HepG2 (cell line): ENCODE results near the gene ATG4D. TPM values are rescaled to one million over a fixed set of nuclear protein-coding genes. Genes with fewer than 3 reads are reported as not detected.
A peak's percentile ranks its signal among the peaks of the same experiment; 100 is the strongest.

ENCODE experiments used
- CAMTA2 ChIP-seq: sonication (generic); formaldehyde crosslinking; IDR thresholded peaks from 2 replicates; pipeline ENCODE4 v1.4.0; 2020; ENCODE audit warnings: mild to moderate bottlenecking, missing genetic modification reagents, borderline replicate concordance
- CC2D1A ChIP-seq: sonication (generic); formaldehyde crosslinking; IDR thresholded peaks from 2 replicates; pipeline ENCODE4 v1.8.1; 2023; ENCODE audit warnings: mild to moderate bottlenecking, missing genetic modification reagents
- CREBL2 ChIP-seq: sonication (generic); formaldehyde crosslinking; IDR thresholded peaks from 2 replicates; pipeline ENCODE4 v1.8.1; 2023; ENCODE audit warnings: missing genetic modification reagents, mild to moderate bottlenecking, borderline replicate concordance
- IKZF5 ChIP-seq: IDR thresholded peaks from 2 replicates; pipeline ENCODE4 v1.6.1; 2018; ENCODE audit warnings: missing genetic modification reagents, mild to moderate bottlenecking, missing compliant biosample characterization
- KAT2B ChIP-seq: fragments of 150-350 bp; IDR thresholded peaks from 2 replicates; pipeline ENCODE4 v1.6.1; 2014; ENCODE audit warnings: low read depth, low read length, borderline replicate concordance
- KLF6 ChIP-seq: IDR thresholded peaks from 2 replicates; pipeline ENCODE4 v1.8.0; 2016; ENCODE audit warnings: missing biosample characterization, missing genetic modification reagents
- NAIF1 ChIP-seq: sonication (generic); formaldehyde crosslinking; IDR thresholded peaks from 2 replicates; pipeline ENCODE4 v1.5.0; 2020; ENCODE audit warnings: mild to moderate bottlenecking, missing genetic modification reagents, borderline replicate concordance
- NR2F6 ChIP-seq, 2 experiments: IDR thresholded peaks; 2 replicates each; pipeline ENCODE4 v1.6.1; 2016; ENCODE audit warnings: antibody characterized with exemption in 1 of 2, mild to moderate bottlenecking in 1 of 2
- POLR2G ChIP-seq: fragments of 200-400 bp; formaldehyde crosslinking; IDR thresholded peaks from 2 replicates; pipeline ENCODE4 v1.6.1; 2018; ENCODE audit warnings: mild to moderate bottlenecking, low read depth, low read length, moderate library complexity
- STAT5B ChIP-seq: sonication (generic); formaldehyde crosslinking; IDR thresholded peaks from 2 replicates; pipeline ENCODE4 v1.4.0; 2020; ENCODE audit warnings: missing genetic modification reagents
- TIGD3 ChIP-seq: sonication (generic); formaldehyde crosslinking; IDR thresholded peaks from 2 replicates; pipeline ENCODE4 v1.5.1; 2020; ENCODE audit warnings: mild to moderate bottlenecking, missing genetic modification reagents, borderline replicate concordance
- UBTF ChIP-seq: sonication (generic); formaldehyde crosslinking; IDR thresholded peaks from 2 replicates; pipeline ENCODE4 v1.4.0; 2020; ENCODE audit warnings: mild to moderate bottlenecking, missing genetic modification reagents
- ZBTB42 ChIP-seq: sonication (generic); formaldehyde crosslinking; IDR thresholded peaks from 2 replicates; pipeline ENCODE4 v1.5.0; 2020; ENCODE audit warnings: mild to moderate bottlenecking, missing genetic modification reagents
- ZNF121 ChIP-seq: sonication (generic); formaldehyde crosslinking; IDR thresholded peaks from 2 replicates; pipeline ENCODE4 v1.5.0; 2020; ENCODE audit warnings: mild to moderate bottlenecking, missing genetic modification reagents
- ZNF317 ChIP-seq: sonication (generic); formaldehyde crosslinking; IDR thresholded peaks from 2 replicates; pipeline ENCODE4 v1.5.0; 2020; ENCODE audit warnings: mild to moderate bottlenecking, missing genetic modification reagents
- ZNF335 ChIP-seq: sonication (generic); formaldehyde crosslinking; IDR thresholded peaks from 2 replicates; pipeline ENCODE4 v1.4.0; 2020; ENCODE audit warnings: missing genetic modification reagents
- ZNF350 ChIP-seq: sonication (generic); formaldehyde crosslinking; IDR thresholded peaks from 2 replicates; pipeline ENCODE4 v1.4.0; 2020; ENCODE audit warnings: mild to moderate bottlenecking, low read depth, missing genetic modification reagents, borderline replicate concordance
- ZNF746 ChIP-seq: sonication (generic); formaldehyde crosslinking; IDR thresholded peaks from 2 replicates; pipeline ENCODE4 v1.8.0; 2022; ENCODE audit warnings: mild to moderate bottlenecking, missing genetic modification reagents
- ZNF766 ChIP-seq: sonication (generic); formaldehyde crosslinking; IDR thresholded peaks from 2 replicates; pipeline ENCODE4 v1.5.0; 2020; ENCODE audit warnings: missing genetic modification reagents, borderline replicate concordance
- ZNF768 ChIP-seq: sonication (generic); formaldehyde crosslinking; IDR thresholded peaks from 2 replicates; pipeline ENCODE4 v1.4.0; 2020; ENCODE audit warnings: missing genetic modification reagents
- polyA plus RNA-seq, 8 experiments: library from polyadenylated mRNA; depleted of rRNA in 3 of 8; stranded (reverse) in 7 of 8; unstranded in 1 of 8; fragments of >200 nt; fragmentation: Illumina TruSeq in 4 of 8; extraction: Trizol in 4 of 8; gene quantifications; 2 replicates each; pipeline versions ENCODE4 v1.2.1 to v1.2.3, GENCODE V29; 2011 to 2016; ENCODE audit warnings: low read depth in 4 of 8, missing spikeins in 1 of 8, mixed read lengths in 1 of 8; ENCODE audit not compliant: insufficient read depth in 1 of 8
- total RNA-seq, 5 experiments: library from RNA; depleted of rRNA; stranded (reverse); fragments of >200 nt; fragmentation: Illumina TruSeq; extraction: Trizol; gene quantifications; 2 replicates each; pipeline ENCODE4 v1.2.3, GENCODE V29; 2016; ENCODE audit warnings: low read depth in 1 of 5
- TF ChIP-seq, protein P1 (sequence below): sonication (generic); formaldehyde crosslinking; IDR thresholded peaks from 2 replicates; pipeline ENCODE4 v1.4.0; 2020; ENCODE audit warnings: missing genetic modification reagents, mild to moderate bottlenecking, borderline replicate concordance
- TF ChIP-seq, protein P2 (sequence below): sonication (generic); formaldehyde crosslinking; IDR thresholded peaks from 2 replicates; pipeline ENCODE4 v1.4.0; 2020; ENCODE audit warnings: missing genetic modification reagents

Gene ATG4D
- total and polyA plus RNA-seq, 2 of the 13 experiments (the other 11 are each of a cell fraction or from before 2014, with no cell fraction given), result 17.8 to 19.0 TPM

DNA sequence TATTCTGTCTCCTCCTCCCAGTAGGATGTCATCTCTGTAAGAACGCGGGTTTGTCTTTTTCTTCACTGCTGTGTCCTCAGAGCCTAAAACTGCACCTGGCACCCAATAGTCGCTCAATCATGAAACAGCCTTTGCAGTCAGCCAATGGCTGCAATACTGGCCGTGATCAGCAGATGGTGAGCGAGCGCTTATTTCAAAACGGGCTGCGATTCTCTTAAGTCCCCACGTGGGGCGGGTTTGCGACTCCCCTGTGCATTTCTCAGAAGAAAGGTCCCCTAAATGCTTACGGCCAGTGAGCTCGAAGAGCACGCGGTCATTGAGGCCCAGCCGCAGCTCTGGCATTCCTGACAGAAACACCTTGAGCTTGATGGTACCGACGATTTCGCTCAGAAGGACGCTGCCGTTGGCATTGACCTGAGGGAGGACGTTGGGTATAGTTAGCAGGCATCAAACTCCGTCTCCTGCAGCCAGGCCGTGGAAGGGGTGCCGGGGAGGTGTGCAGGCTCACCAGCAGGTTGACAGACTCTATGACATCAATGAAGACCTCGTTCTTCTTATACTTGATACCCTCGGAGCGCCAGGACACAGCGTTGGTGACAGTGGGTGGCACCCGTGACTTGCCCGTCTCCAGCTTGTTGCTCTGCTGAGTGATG, 37.4 kb downstream of the ATG4D start (continued):
- TF ChIP-seq IKZF5 (CRISPR knock-in tag) (0 out of 2 replicates have a peak, but pooled peaks have one; percentile 51), NR2F6 (IDR thresholded peaks at IDR 0.05) (no peak), NR2F6 (CRISPR knock-in tag; IDR thresholded peaks at IDR 0.05) (0 out of 2 replicates have a peak, but pooled peaks have one; percentile 32), UBTF (CRISPR knock-in tag) (0 out of 2 replicates have a peak, but pooled peaks have one; percentile 26), CAMTA2 (no peak), KLF6 (CRISPR knock-in tag) (no peak), ZBTB42 (no peak), ZNF317 (CRISPR knock-in tag) (no peak), TIGD3 (CRISPR knock-in tag) (no peak), POLR2G (no peak), ZNF746 (CRISPR knock-in tag) (no peak), CC2D1A (CRISPR knock-in tag) (no peak), CREBL2 (no peak), ZNF350 (CRISPR knock-in tag) (peak; percentile 52; the same call in 1 of the 2 replicates), NAIF1 (CRISPR knock-in tag) (no peak), ZNF766 (no peak), ZNF335 (CRISPR knock-in tag) (no peak), ZNF121 (CRISPR knock-in tag) (no peak), KAT2B (no peak), STAT5B (CRISPR knock-in tag) (no peak), ZNF768 (CRISPR knock-in tag) (no peak)
- TF ChIP-seq, protein P1, sequence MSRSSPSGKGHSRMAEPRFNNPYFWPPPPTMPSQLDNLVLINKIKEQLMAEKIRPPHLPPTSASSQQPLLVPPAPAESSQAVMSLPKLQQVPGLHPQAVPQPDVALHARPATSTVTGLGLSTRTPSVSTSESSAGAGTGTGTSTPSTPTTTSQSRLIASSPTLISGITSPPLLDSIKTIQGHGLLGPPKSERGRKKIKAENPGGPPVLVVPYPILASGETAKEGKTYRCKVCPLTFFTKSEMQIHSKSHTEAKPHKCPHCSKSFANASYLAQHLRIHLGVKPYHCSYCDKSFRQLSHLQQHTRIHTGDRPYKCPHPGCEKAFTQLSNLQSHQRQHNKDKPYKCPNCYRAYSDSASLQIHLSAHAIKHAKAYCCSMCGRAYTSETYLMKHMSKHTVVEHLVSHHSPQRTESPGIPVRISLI, result peak; percentile 29; the same call in 1 of the 2 replicates
- TF ChIP-seq, protein P2, sequence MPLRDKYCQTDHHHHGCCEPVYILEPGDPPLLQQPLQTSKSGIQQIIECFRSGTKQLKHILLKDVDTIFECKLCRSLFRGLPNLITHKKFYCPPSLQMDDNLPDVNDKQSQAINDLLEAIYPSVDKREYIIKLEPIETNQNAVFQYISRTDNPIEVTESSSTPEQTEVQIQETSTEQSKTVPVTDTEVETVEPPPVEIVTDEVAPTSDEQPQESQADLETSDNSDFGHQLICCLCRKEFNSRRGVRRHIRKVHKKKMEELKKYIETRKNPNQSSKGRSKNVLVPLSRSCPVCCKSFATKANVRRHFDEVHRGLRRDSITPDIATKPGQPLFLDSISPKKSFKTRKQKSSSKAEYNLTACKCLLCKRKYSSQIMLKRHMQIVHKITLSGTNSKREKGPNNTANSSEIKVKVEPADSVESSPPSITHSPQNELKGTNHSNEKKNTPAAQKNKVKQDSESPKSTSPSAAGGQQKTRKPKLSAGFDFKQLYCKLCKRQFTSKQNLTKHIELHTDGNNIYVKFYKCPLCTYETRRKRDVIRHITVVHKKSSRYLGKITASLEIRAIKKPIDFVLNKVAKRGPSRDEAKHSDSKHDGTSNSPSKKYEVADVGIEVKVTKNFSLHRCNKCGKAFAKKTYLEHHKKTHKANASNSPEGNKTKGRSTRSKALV (CRISPR knock-in tag), result no peak
